Endodermal cell (in vitro differentiated cells): ENCODE measurements around the gene FAM217B. TPM values are rescaled to one million over a fixed set of nuclear protein-coding genes. Genes with fewer than 3 reads are reported as not detected.

Experiments
- DNase-seq: peaks from one replicate; pipeline ENCODE4 v3.0.0-alpha.2; 2017
- H3K27ac ChIP-seq: 2 replicates; pipeline ENCODE4 v1.5.1; 2013; ENCODE audit warnings: mild to moderate bottlenecking, low read depth, low read length, moderate library complexity
- H3K27me3 ChIP-seq: 2 replicates; pipeline ENCODE4 v1.6.1; 2013; ENCODE audit warnings: mild to moderate bottlenecking, low read length, moderate library complexity; ENCODE audit not compliant: insufficient read depth, control insufficient read depth, poor library complexity, severe bottlenecking
- H3K36me3 ChIP-seq: 2 replicates; pipeline ENCODE4 v1.7.0; 2013; ENCODE audit warnings: mild to moderate bottlenecking, low read length, moderate library complexity; ENCODE audit not compliant: control insufficient read depth, insufficient read depth
- H3K4me1 ChIP-seq: one replicate; pipeline ENCODE4 v1.7.0; 2013; ENCODE audit warnings: low read length; ENCODE audit not compliant: control insufficient read depth, insufficient read depth
- H3K4me3 ChIP-seq: 2 replicates; pipeline ENCODE4 v1.5.1; 2013; ENCODE audit warnings: mild to moderate bottlenecking, low read length, moderate library complexity
- H3K9ac ChIP-seq: 2 replicates; pipeline ENCODE4 v1.6.1; 2013; ENCODE audit warnings: mild to moderate bottlenecking, low read length, moderate library complexity; ENCODE audit not compliant: poor library complexity, severe bottlenecking; ENCODE audit errors: extremely low read depth
- H3K9me3 ChIP-seq: 2 replicates; pipeline ENCODE4 v1.6.1; 2013; ENCODE audit warnings: mild to moderate bottlenecking, low read length, moderate library complexity; ENCODE audit not compliant: control insufficient read depth
- H3K27ac Mint-ChIP-seq: 2 replicates; pipeline ENCODE4 v1.8.0; 2020; ENCODE audit warnings: mixed read lengths
- H3K27me3 Mint-ChIP-seq: 2 replicates; pipeline ENCODE4 v1.8.0; 2021; ENCODE audit warnings: mild to moderate bottlenecking, mixed read lengths; ENCODE audit not compliant: insufficient read depth
- H3K36me3 Mint-ChIP-seq: 2 replicates; pipeline ENCODE4 v1.8.0; 2020; ENCODE audit warnings: low read depth, mixed read lengths
- H3K4me1 Mint-ChIP-seq: 2 replicates; pipeline ENCODE4 v1.8.0; 2020; ENCODE audit warnings: mixed read lengths
- H3K4me3 Mint-ChIP-seq: 2 replicates; pipeline ENCODE4 v1.8.0; 2020; ENCODE audit warnings: mild to moderate bottlenecking, moderate library complexity, mixed read lengths
- H3K9me3 Mint-ChIP-seq: 2 replicates; pipeline ENCODE4 v1.8.0; 2020; ENCODE audit warnings: mild to moderate bottlenecking, mixed read lengths
- CTCF ChIP-seq: fragments of 200-600 bp; sonication (generic); conservative IDR thresholded peaks from 2 replicates; pipeline ENCODE4 v1.5.0; 2021; ENCODE audit warnings: antibody characterized with exemption, mild to moderate bottlenecking
- WGBS, 2 experiments: methylation state at CpG; one replicate each; pipeline versions ENCODE4 v1.1.5 to v1.1.7; 2013; ENCODE audit warnings: missing lambda C conversion rate in 2 of 2, mixed read lengths in 1 of 2; ENCODE audit not compliant: insufficient coverage in 1 of 2, insufficient read length in 1 of 2; 5-methylcytosine and 5-hydroxymethylcytosine counted together
- total RNA-seq, 2 donors: library from RNA; stranded (reverse); fragmentation: NEBNext Ultra II Directional in 1 of 2; extraction: Animal tissue kit (Norgen Biotek cat#: 25700) in 1 of 2; gene quantifications; 2 replicates in 1 of 2; 3 replicates in 1 of 2; pipeline ENCODE4 v1.2.1, GENCODE V29; 2021

The FAM217B gene
- total RNA-seq, 2 donors from 2014 or later: 24.4 to 25.1 TPM

DNA sequence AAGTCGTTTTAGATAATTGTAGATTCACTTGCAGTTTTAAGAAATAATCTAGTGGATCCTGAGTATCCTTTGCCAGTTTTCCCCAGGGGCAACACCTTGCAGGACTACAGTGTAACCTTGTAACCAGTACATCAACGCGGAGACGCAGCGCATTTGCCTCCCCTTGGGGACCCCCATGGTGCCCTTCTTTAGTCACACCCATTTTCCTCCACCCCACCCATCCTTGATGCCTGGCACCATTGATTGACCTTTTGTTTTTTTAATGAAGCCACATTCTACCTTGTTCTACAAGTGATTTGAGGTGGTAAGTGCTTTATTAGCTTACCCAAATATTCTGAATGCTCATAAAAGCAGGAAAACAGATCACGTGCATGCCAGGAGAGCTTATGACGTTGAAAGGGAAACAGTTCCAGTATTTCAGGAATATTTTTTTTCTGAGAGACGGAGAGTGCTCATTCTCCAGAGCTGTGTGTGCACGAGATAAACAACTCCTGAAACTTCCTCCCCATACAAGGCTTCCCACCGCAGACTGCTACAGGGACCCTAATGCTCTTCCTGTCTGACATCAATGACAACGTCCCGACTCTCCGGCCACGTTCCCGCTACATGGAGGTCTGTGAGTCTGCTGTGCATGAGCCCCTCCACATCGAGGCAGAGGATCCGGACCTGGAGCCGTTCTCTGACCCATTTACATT lies 53.7 kb downstream of the FAM217B start:
- Histone ChIP-seq H3K27me3 (no peaks in the 10 kb centered on the region), H3K9ac (no peak overlapping the region), H3K27ac (no peak overlapping the region), H3K9me3 (no peaks in the 10 kb centered on the region), H3K4me3 (no peak overlapping the region), H3K4me1 (no peaks in the 10 kb centered on the region), H3K36me3 (no peaks in the 10 kb centered on the region)
- DNase-seq: peak; percentile 84
- Mint-ChIP-seq H3K4me1 (peaks cover 18% of the 10 kb centered on the region), H3K27me3 (no peaks in the 10 kb centered on the region), H3K4me3 (peak overlapping the region; percentile 57), H3K9me3 (no peaks in the 10 kb centered on the region), H3K36me3 (peaks cover 3% of the 10 kb centered on the region), H3K27ac (peak overlapping the region; percentile 85)
- TF ChIP-seq CTCF: no peak
- 51 to 52% methylated on average over 16 to 18 of the region's 18 CpGs for WGBS, 2 experiments

DNA sequence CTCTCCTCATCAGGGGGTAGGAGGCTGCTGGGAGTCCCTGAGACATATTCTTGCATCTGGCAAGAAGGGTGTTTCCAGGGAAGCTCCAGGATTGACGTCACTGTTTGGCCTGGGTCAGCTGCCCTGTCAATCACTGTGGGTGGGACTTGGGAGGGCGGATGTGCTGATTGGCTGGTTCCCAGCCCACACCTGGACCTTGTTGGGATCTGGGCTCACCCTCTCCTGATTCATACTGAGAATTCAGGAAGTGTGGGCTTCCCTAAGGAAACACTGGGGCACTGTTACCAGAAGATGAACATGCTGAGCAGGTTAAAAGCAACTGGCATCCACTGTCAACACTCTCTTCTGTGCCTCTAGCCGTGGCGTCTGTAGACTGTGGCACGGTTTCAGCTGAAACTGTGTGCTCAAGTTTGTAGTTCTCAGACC lies 54.5 kb downstream of the FAM217B start:
- Mint-ChIP-seq H3K4me1 (peaks cover 17% of the 10 kb centered on the region), H3K27me3 (no peaks in the 10 kb centered on the region), H3K36me3 (peaks cover 2% of the 10 kb centered on the region), H3K27ac (peak overlapping the region; percentile 85), H3K4me3 (peak overlapping the region; percentile 57), H3K9me3 (no peaks in the 10 kb centered on the region)
- H3K9me3 ChIP-seq: no peaks in the 10 kb centered on the region
- H3K4me1 ChIP-seq: no peaks in the 10 kb centered on the region
- H3K4me3 ChIP-seq: no peak overlapping the region
- H3K27me3 ChIP-seq: no peaks in the 10 kb centered on the region
- H3K9ac ChIP-seq: no peak overlapping the region
- DNase-seq: peak; percentile 97
- no peak for TF ChIP-seq CTCF
- no peak overlapping the region for H3K27ac ChIP-seq
- H3K36me3 ChIP-seq: no peaks in the 10 kb centered on the region
- 73% methylated on average over 5 of the region's 5 CpGs; no CpG with 5 or more reads in 1 of the 2 experiments for WGBS, 2 experiments

- DNase-seq: no peak
- Histone ChIP-seq H3K4me1 (no peaks in the 10 kb centered on the region), H3K9ac (no peak overlapping the region), H3K4me3 (no peak overlapping the region), H3K27me3 (no peaks in the 10 kb centered on the region), H3K27ac (no peak overlapping the region), H3K36me3 (no peaks in the 10 kb centered on the region), H3K9me3 (no peaks in the 10 kb centered on the region)
- TF ChIP-seq CTCF: no peak
- Mint-ChIP-seq H3K27me3 (no peaks in the 10 kb centered on the region), H3K36me3 (peaks cover 2% of the 10 kb centered on the region), H3K4me3 (no peak overlapping the region), H3K4me1 (peaks cover 16% of the 10 kb centered on the region), H3K9me3 (no peaks in the 10 kb centered on the region), H3K27ac (no peak overlapping the region)
- WGBS, 2 experiments: 100% methylated on average over 1 of the region's 1 CpG; no CpG with 5 or more reads in 1 of the 2 experiments
Observed at GRCh38 chr20:59996108-59996507, 55.9 kb downstream of the FAM217B start.
